Measurements from ENCODE around the gene RAB44.

Gene RAB44

DNA sequence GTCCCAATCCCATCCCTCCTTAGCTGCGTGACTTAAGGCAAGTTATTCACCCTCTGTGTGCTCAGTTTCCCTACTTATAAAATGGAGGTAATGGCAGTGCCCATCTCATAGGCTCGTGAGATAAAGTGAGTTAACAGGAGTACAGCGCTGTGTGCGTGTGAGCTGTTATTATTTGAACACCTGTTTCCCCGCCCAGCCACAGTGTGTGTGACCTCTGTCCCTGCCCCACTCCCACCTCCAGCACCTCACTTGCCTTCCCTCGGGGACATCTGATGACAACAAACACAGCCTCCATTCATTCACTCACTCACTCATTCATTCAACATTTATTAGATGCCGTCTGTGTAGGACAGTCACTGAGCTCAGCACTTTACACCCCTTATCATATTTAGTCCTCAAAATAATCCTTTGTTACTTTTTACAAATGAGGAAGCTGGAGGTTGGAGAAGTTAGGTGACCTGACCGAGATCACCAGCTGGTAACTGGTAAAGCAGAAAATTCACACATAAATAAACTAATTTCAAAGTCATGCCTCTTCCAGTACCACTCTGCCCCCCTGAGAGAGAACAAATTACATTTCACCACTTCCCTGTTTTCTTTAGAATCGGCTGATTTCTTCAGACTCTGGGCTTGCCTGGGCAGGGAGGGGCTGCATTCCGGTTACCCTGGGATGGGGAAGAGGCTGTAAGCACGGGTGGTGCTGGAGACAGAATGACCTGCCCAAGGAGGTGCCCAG, 83.0 kb downstream of the RAB44 start:
- DNase-seq = no peak

DNA sequence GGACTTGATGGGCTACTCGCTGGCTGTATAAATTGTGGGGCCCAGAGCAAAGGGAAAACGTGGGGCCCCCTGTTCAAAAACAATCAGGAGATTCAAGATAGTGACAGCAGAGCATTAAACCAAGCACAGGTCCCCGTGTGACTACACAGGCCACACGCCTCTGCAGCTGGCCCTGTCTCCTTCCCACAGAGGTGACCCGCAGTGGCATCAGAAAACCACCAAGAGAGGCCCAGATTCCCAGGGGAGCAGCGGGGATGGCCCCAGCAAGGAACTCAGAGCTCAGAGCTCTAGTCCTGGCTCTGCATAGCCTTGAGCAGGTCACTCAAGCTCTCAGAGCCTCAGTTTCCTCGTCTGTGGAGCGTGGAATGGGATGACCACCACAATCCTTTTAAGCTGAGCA, 84.0 kb downstream of the RAB44 start:
- DNase-seq = no peak
